Fibroblast of lung (primary cell): Measurements from ENCODE around the gene ARF5.
A peak's percentile ranks its signal among the peaks of the same experiment; 100 is the strongest.

Experiments
- EZH2 ChIP-seq: IDR thresholded peaks from 2 replicates; pipeline ENCODE4 v1.5.1; 2012; ENCODE audit warnings: low read length, control low read depth, mild to moderate bottlenecking; ENCODE audit errors: missing control alignments
- TF ChIP-seq, protein P1 (sequence below), 2 donors: IDR thresholded peaks in 1 of 2; conservative IDR thresholded peaks in 1 of 2; 1 replicate in 1 of 2; 2 replicates in 1 of 2; pipeline ENCODE4 v1.5.1; 2011 to 2012; ENCODE audit warnings: low read length in 2 of 2, control low read depth in 1 of 2, inconsistent platforms in 1 of 2, low read depth in 1 of 2, mild to moderate bottlenecking in 1 of 2

DNA sequence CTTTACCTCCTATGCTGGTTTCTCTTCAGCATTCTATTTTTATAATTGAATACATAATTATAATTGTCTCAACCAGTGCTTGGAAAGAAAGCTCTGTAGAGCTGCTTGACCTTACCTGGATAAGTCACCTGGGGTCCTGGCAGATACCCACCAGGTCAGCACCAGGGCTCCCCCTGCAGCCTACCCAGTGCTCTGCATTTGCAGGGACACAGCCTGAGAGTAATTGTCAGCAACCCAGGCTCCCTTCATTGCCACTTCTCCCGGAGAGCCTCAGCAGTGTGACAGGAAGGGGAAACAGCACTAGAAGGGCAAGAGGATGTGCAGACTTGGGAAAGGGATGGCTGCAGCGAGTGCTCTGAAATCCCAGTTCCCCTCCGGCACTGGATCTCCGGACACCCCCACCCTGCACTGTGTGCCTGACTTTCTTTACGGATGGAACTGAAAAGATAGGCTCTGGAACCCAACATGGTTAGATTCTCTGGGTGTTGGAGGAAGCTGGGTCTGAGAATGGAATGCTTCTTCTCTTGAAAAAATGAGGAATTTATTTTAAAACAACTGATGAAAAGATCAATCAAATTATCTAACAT, 41.1 kb downstream of the ARF5 start:
- TF ChIP-seq, protein P1, sequence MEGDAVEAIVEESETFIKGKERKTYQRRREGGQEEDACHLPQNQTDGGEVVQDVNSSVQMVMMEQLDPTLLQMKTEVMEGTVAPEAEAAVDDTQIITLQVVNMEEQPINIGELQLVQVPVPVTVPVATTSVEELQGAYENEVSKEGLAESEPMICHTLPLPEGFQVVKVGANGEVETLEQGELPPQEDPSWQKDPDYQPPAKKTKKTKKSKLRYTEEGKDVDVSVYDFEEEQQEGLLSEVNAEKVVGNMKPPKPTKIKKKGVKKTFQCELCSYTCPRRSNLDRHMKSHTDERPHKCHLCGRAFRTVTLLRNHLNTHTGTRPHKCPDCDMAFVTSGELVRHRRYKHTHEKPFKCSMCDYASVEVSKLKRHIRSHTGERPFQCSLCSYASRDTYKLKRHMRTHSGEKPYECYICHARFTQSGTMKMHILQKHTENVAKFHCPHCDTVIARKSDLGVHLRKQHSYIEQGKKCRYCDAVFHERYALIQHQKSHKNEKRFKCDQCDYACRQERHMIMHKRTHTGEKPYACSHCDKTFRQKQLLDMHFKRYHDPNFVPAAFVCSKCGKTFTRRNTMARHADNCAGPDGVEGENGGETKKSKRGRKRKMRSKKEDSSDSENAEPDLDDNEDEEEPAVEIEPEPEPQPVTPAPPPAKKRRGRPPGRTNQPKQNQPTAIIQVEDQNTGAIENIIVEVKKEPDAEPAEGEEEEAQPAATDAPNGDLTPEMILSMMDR (conservative IDR thresholded peaks at IDR 0.05 in 1 of 2, IDR thresholded peaks at IDR 0.05 in 1 of 2; ENCODE audit: low read depth in 1 of 2, low read length in 2 of 2), result peak; percentile 33 to 47
- TF ChIP-seq EZH2, result no peak
